Upper lobe of left lung (tissue), 6 donors: Measurements from ENCODE around the gene TNNC2. TPM values are rescaled to one million over a fixed set of nuclear protein-coding genes. Genes with fewer than 3 reads are reported as not detected.
"Not testable (repeated sequence)": the region's sequence is repeated elsewhere in the genome, so short reads cannot be mapped to it uniquely, and the experiment has no call there.

ENCODE experiments used
- ATAC-seq, 2 donors: fragments of 200-7000 bp; cut with Tn5 transposase; one replicate each; pipeline ENCODE4 v1.9.1; 2022; ENCODE audit warnings: mild to moderate bottlenecking in 2 of 2, moderate library complexity in 2 of 2; ENCODE audit not compliant: low FRiP score in 2 of 2
- DNase-seq, 2 donors: peaks; one replicate each; pipeline ENCODE4 v3.0.0-alpha.2; 2019 to 2020
- H3K27ac ChIP-seq, 4 donors: fragments of 200-600 bp; sonication (generic); one replicate each; pipeline ENCODE4 v1.5.1; 2016 to 2019
- H3K27me3 ChIP-seq, 4 donors: fragments of 200-600 bp; sonication (generic); one replicate each; pipeline ENCODE4 v1.5.1; 2017 to 2019
- H3K36me3 ChIP-seq, 4 donors: fragments of 200-600 bp; sonication (generic); one replicate each; pipeline ENCODE4 v1.5.1; 2016 to 2019
- H3K4me1 ChIP-seq, 4 donors: fragments of 200-600 bp; sonication (generic); one replicate each; pipeline ENCODE4 v1.5.1; 2018 to 2019
- H3K4me3 ChIP-seq, 4 donors: fragments of 200-600 bp; sonication (generic); one replicate each; pipeline ENCODE4 v1.5.1; 2017 to 2019; ENCODE audit warnings: mild to moderate bottlenecking in 2 of 4, moderate library complexity in 1 of 4
- H3K9me3 ChIP-seq, 4 donors: fragments of 200-600 bp; sonication (generic); one replicate each; pipeline ENCODE4 v1.5.1; 2018 to 2019
- EP300 ChIP-seq, 4 donors: sonication (generic); formaldehyde crosslinking; IDR thresholded peaks; one replicate each; pipeline ENCODE4 v1.5.1; 2017; ENCODE audit warnings: antibody characterized with exemption in 4 of 4, control low read depth in 2 of 4
- POLR2A ChIP-seq, 4 donors: fragments of 450-650 bp; IDR thresholded peaks; one replicate each; pipeline ENCODE4 v1.5.1; 2016 to 2017; ENCODE audit warnings: antibody characterized with exemption in 4 of 4, mild to moderate bottlenecking in 2 of 4
- POLR2AphosphoS5 ChIP-seq, 2 donors: sonication (generic); formaldehyde crosslinking; IDR thresholded peaks; one replicate each; pipeline ENCODE4 v1.5.1; 2017; ENCODE audit warnings: antibody characterized with exemption in 2 of 2
- WGBS, 2 donors: methylation state at CpG; one replicate each; pipeline ENCODE4 v1.1.5; 2017 to 2018; 5-methylcytosine and 5-hydroxymethylcytosine counted together
- total RNA-seq, 6 donors: library from RNA; depleted of rRNA in 4 of 6; stranded (reverse); fragments of >200 nt in 4 of 6; gene quantifications; one replicate each; pipeline versions ENCODE4 v1.1.0 to v1.2.1, GENCODE V29; 2016 to 2021
- TF ChIP-seq, protein P1 (sequence below), 6 experiments: fragments of 450-650 bp in 4 of 6; fragments of 200-600 bp in 2 of 6; sonication (generic) in 2 of 6; IDR thresholded peaks; one replicate each; pipeline ENCODE4 v1.5.1; 2016 to 2019; ENCODE audit warnings: antibody characterized with exemption in 6 of 6
- donor health status: DM: no; HTN: no; CAD: no; lungs with moderate emphysema.
- donor health status: DM: no; HTN: yes; CAD: no; lungs with severe emphysema.

The TNNC2 gene
- 1 to 10 TPM in 1 of 6 donors, under 1 TPM in 2, not detected in 3; 0.37 to 1.1 (median 0.80) TPM for total RNA-seq

DNA sequence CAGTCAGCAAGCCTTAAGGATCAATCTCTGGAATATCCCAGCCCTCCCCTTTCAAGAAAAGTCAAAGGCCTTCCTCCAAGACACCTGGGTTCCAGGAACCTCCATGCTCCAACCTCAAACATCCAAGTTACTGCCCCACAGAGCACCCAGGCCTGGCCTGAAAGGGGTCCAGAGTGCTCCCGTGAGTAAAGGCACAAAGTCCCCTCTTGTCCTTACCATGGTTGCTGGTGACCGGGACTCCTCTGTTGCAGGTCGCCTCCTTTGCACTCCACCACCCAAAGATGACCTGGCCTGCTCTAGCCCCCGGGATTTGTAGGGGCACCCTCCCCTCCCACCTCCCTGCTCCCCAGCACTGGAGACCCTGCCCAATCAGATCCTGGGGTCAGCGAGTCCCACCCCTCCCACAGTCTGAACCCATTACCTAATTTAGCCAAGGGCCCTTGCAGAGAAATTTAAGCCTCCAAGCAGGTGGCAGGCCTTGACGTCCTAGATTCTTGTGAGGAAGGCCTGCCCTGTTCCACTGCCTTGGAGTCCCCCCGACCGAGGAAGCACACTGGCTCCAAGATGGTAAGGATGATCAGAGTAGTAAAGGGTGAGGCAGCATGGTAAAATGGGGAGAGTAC is at the start of gene TNNC2:
TSS of gene TNNC2 (minus strand) at position 283 of the 623 bp plus-strand sequence. CDS start at position 219, 64 bp downstream.
- TF ChIP-seq POLR2AphosphoS5 (IDR thresholded peaks at IDR 0.05) = no peak
- TF ChIP-seq, protein P1, sequence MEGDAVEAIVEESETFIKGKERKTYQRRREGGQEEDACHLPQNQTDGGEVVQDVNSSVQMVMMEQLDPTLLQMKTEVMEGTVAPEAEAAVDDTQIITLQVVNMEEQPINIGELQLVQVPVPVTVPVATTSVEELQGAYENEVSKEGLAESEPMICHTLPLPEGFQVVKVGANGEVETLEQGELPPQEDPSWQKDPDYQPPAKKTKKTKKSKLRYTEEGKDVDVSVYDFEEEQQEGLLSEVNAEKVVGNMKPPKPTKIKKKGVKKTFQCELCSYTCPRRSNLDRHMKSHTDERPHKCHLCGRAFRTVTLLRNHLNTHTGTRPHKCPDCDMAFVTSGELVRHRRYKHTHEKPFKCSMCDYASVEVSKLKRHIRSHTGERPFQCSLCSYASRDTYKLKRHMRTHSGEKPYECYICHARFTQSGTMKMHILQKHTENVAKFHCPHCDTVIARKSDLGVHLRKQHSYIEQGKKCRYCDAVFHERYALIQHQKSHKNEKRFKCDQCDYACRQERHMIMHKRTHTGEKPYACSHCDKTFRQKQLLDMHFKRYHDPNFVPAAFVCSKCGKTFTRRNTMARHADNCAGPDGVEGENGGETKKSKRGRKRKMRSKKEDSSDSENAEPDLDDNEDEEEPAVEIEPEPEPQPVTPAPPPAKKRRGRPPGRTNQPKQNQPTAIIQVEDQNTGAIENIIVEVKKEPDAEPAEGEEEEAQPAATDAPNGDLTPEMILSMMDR (IDR thresholded peaks at IDR 0.05) = no peak
- no peak for TF ChIP-seq POLR2A (IDR thresholded peaks at IDR 0.05)
- TF ChIP-seq EP300 (IDR thresholded peaks at IDR 0.05) = no peak
- ATAC-seq (no peak), DNase-seq (no peak)
- no peaks in the 10 kb centered on the region for H3K9me3 ChIP-seq
- peaks cover 0 to 20% (median 10%) of the 10 kb centered on the region in 4 donors for H3K27me3 ChIP-seq
- H3K27ac ChIP-seq = peak within 1 kb of the TSS; percentile 3 to 70 (median 56)
- no peaks in the 10 kb centered on the region for H3K36me3 ChIP-seq
- 88 to 90% methylated on average over 4 to 8 of the region's 8 CpGs for WGBS, 2 donors
- H3K4me1 ChIP-seq = peaks cover 15 to 28% (median 24%) of the 10 kb centered on the region in 4 donors
- no peak within 1 kb of the TSS for H3K4me3 ChIP-seq

DNA sequence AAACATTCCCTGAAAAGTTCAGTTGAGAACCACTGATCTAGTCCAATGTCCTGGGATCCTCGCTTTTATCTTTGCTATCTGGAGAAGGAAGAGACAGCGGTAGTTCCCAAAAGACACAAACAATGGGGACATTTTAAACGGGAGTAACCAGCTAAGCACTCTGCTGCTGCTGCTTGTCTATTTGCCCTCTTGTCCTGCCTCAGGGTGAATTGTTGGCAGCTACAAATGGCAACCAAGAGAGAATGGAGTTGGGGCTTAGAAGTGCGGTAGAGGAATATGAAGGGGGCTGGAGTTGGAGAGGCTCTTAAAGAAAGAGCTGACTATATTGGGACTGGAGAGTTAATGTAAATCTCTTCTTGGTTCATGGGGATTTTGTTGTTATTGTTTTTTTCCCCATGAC is 47.5 kb upstream of the TNNC2 start:
- no peak for TF ChIP-seq EP300 (IDR thresholded peaks at IDR 0.05)
- TF ChIP-seq, protein P1 (IDR thresholded peaks at IDR 0.05) = no peak
- no peak for TF ChIP-seq POLR2AphosphoS5 (IDR thresholded peaks at IDR 0.05)
- no peak for TF ChIP-seq POLR2A (IDR thresholded peaks at IDR 0.05)
- 69 to 76% methylated on average over 4 of the region's 4 CpGs for WGBS, 2 donors
- H3K36me3 ChIP-seq = peaks cover 5 to 23% (median 19%) of the 10 kb centered on the region in 4 donors
- H3K4me1 ChIP-seq = no peaks in the 10 kb centered on the region
- H3K4me3 ChIP-seq = no peak overlapping the region
- no peak for ATAC-seq
- H3K27ac ChIP-seq = no peak overlapping the region
- H3K27me3 ChIP-seq = no peaks in the 10 kb centered on the region
- DNase-seq = no peak
- H3K9me3 ChIP-seq = no peaks in the 10 kb centered on the region

DNA sequence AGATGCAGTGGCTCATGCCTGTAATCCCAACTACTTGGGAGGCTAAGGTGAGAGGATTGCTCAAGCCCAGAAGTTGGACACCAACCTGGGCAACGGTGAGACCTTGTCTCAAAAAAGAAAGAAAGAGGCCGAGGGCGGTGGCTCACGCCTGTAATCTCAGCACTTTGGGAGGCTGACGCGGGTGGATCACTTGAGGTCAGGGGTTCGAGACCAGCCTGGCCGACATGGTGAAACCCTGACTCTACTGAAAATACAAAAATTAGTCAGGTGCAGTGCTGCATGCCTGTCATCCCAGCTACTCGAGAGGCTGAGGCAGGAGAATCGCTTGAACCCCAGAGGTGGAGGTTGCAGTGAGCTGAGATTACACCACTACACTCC is 47.0 kb upstream of the TNNC2 start:
- H3K4me3 ChIP-seq, ATAC-seq, H3K27ac ChIP-seq, DNase-seq, H3K4me1 ChIP-seq, H3K27me3 ChIP-seq, H3K9me3 ChIP-seq: not testable (repeated sequence)
- 94% methylated on average over 8 to 10 of the region's 10 CpGs for WGBS, 2 donors
- H3K36me3 ChIP-seq = peaks cover 5 to 23% (median 19%) of the 10 kb centered on the region in 4 donors

DNA sequence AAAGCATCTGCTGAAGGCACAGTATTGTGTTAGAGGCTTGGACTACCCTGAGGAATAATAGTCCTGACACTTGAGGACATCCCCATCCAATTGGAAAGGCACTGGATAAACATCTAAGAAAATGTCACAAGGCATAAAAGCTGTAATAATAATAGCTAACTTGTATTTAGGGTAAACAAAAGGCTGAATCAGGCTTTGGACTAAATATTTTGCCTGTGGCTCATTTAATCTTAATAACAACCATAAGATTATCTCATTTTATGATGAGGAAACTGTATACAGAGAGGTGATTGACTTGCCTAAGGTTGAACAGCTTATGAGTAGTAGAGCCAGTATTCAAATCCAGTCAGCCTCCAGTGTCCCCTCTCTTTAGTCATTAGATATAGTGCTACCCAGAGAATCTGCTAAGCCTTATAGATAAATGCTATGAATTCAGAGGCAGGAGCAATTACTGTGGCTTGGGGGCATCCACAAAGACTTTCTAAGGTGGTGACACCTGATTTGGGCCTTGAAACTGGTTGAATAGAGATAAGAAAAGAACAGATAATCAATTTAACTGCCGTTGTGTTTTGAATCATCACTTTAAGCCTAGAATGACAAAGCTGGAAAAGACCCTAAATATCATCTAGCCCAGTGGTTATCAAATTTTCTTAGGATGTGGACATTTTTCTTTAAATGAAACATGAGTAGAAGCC is 46.4 kb upstream of the TNNC2 start:
- ATAC-seq = no peak
- TF ChIP-seq POLR2AphosphoS5 (IDR thresholded peaks at IDR 0.05) (no peak), POLR2A (IDR thresholded peaks at IDR 0.05) (no peak), EP300 (IDR thresholded peaks at IDR 0.05) (no peak)
- TF ChIP-seq, protein P1 (IDR thresholded peaks at IDR 0.05) = no peak
- H3K9me3 ChIP-seq = no peaks in the 10 kb centered on the region
- peaks cover 5 to 22% (median 18%) of the 10 kb centered on the region in 4 donors for H3K36me3 ChIP-seq
- 76 to 96% methylated on average over 1 of the region's 1 CpG for WGBS, 2 donors
- DNase-seq = no peak
- no peak overlapping the region for H3K4me3 ChIP-seq
- no peaks in the 10 kb centered on the region for H3K4me1 ChIP-seq
- no peaks in the 10 kb centered on the region for H3K27me3 ChIP-seq
- H3K27ac ChIP-seq = no peak overlapping the region

DNA sequence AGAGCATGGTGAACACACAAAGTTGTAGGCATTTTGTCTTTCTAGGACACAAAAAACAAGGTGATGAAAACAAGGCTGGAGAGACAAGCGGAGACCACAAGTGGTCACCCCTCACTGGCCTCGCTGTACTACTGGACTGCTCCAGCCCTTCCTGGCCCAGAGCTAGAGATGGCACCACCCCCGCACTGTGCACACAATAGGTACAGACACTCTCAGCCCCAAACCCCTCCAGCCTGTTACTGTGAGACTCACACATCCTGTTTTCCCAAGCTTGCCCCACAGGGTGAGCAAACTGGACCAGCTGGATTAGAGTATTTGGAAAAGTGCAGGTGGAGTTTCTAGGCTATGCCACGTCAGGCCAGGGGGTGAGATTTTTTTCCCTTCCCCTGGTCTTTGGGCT is 45.5 kb upstream of the TNNC2 start:
- H3K4me1 ChIP-seq = no peaks in the 10 kb centered on the region
- no peak overlapping the region for H3K4me3 ChIP-seq
- H3K36me3 ChIP-seq = peaks cover 0 to 13% (median 10%) of the 10 kb centered on the region in 4 donors
- no peaks in the 10 kb centered on the region for H3K9me3 ChIP-seq
- ATAC-seq (peak in 1 of 2 donors; percentile 55), DNase-seq (no peak)
- H3K27me3 ChIP-seq = no peaks in the 10 kb centered on the region
- 82 to 99% methylated on average over 4 of the region's 4 CpGs for WGBS, 2 donors
- TF ChIP-seq POLR2AphosphoS5 (IDR thresholded peaks at IDR 0.05) (no peak), EP300 (IDR thresholded peaks at IDR 0.05) (no peak), POLR2A (IDR thresholded peaks at IDR 0.05) (no peak)
- TF ChIP-seq, protein P1 (IDR thresholded peaks at IDR 0.05) = no peak
- no peak overlapping the region for H3K27ac ChIP-seq
